ENCODE results near the gene PSMD5. TPM values are rescaled to one million over a fixed set of nuclear protein-coding genes. Genes with fewer than 3 reads are reported as not detected.
A peak's percentile ranks its signal among the peaks of the same experiment; 100 is the strongest.

The PSMD5 gene
- total RNA-seq, 8 experiments from 2014 or later, result 14.8 to 50.8 (median 30.1) TPM

GRCh38 chr9:120859361-120859760 is 16.6 kb upstream of the PSMD5 start:
- in situ Hi-C loops (cut with MboI; ENCODE audit: low pct_unique_long_range_greater_than_20kb in 2 of 9, low sequenced_read_pairs in 9 of 9, unreplicated experiment in 9 of 9), result no loop called here
- WGBS, 10 experiments, result 73 to 100% (median 89%) methylated on average over 1 to 6 of the region's 6 CpGs; no CpG with 5 or more reads in 4 of the 10 experiments

GRCh38 chr9:120857902-120858301 is 15.2 kb upstream of the PSMD5 start:
- Histone ChIP-seq H3K27ac (peak overlapping the region in 1 of 2 donors; percentile 13), H3K4me3 (no peak overlapping the region), H3K4me1 (replicated peaks in 1 of 2) (peaks cover 0 to 11% of the 10 kb centered on the region in 2 donors)
- in situ Hi-C loops (cut with MboI; ENCODE audit: low pct_unique_long_range_greater_than_20kb in 2 of 9, low sequenced_read_pairs in 9 of 9, unreplicated experiment in 9 of 9), result no loop called here
- 80 to 100% (median 98%) methylated on average over 1 to 7 of the region's 11 CpGs; no CpG with 5 or more reads in 6 of the 10 experiments for WGBS, 10 experiments
- ATAC-seq (replicated peaks in 6 of 8), result peak in 2 of 8 experiments; percentile 8

More at GRCh38 chr9:120859361-120859760, 16.6 kb upstream of the PSMD5 start:
- H3K4me1 ChIP-seq (replicated peaks in 1 of 2), result peaks cover 0 to 11% of the 10 kb centered on the region in 2 donors
- ATAC-seq (replicated peaks in 6 of 8), result no peak
- H3K27ac ChIP-seq, result peak overlapping the region in 1 of 2 donors; percentile 56
- no peak overlapping the region for H3K4me3 ChIP-seq

GRCh38 chr9:120857481-120857880 is 14.8 kb upstream of the PSMD5 start:
- Histone ChIP-seq H3K4me3 (no peak overlapping the region), H3K27ac (peak overlapping the region in 1 of 2 donors; percentile 13), H3K4me1 (replicated peaks in 1 of 2) (peaks cover 0 to 13% of the 10 kb centered on the region in 2 donors)
- in situ Hi-C loops (cut with MboI; ENCODE audit: low pct_unique_long_range_greater_than_20kb in 2 of 9, low sequenced_read_pairs in 9 of 9, unreplicated experiment in 9 of 9), result no loop called here
- WGBS, 10 experiments, result 40 to 100% (median 80%) methylated on average over 1 to 2 of the region's 7 CpGs; no CpG with 5 or more reads in 5 of the 10 experiments
- ATAC-seq (replicated peaks in 6 of 8), result peak in 2 of 8 experiments; percentile 6 to 19

- in situ Hi-C loops (cut with MboI; ENCODE audit: low pct_unique_long_range_greater_than_20kb in 2 of 9, low sequenced_read_pairs in 9 of 9, unreplicated experiment in 9 of 9), result no loop called here
- Histone ChIP-seq H3K4me3 (no peak overlapping the region), H3K4me1 (replicated peaks in 1 of 2) (peaks cover 4 to 20% of the 10 kb centered on the region in 2 donors), H3K27ac (no peak overlapping the region)
- 93 to 100% methylated on average over 1 to 3 of the region's 4 CpGs; no CpG with 5 or more reads in 8 of the 10 experiments for WGBS, 10 experiments
- ATAC-seq (replicated peaks in 6 of 8), result no peak
Observed at GRCh38 chr9:120856700-120857099, 14.0 kb upstream of the PSMD5 start.

GRCh38 chr9:120855827-120856670 is 13.3 kb upstream of the PSMD5 start:
- whole genome bisulfite sequencing, 10 experiments, result 84 to 100% (median 94%) methylated on average over 1 to 6 of the region's 7 CpGs; no CpG with 5 or more reads in 4 of the 10 experiments
- Histone ChIP-seq H3K4me3 (no peak overlapping the region), H3K4me1 (replicated peaks in 1 of 2) (peaks cover 6 to 20% of the 10 kb centered on the region in 2 donors), H3K27ac (peak overlapping the region in 1 of 2 donors; percentile 25)
- peak in 2 of 8 experiments; percentile 31 to 35 for ATAC-seq (replicated peaks in 6 of 8)
- in situ Hi-C loops (cut with MboI; ENCODE audit: low pct_unique_long_range_greater_than_20kb in 2 of 9, low sequenced_read_pairs in 9 of 9, unreplicated experiment in 9 of 9), result no loop called here

GRCh38 chr9:120854596-120855327 is 12.0 kb upstream of the PSMD5 start:
- in situ Hi-C loops (cut with MboI; ENCODE audit: low pct_unique_long_range_greater_than_20kb in 2 of 9, low sequenced_read_pairs in 9 of 9, unreplicated experiment in 9 of 9), result no loop called here
- Histone ChIP-seq H3K27ac (no peak overlapping the region), H3K4me3 (no peak overlapping the region), H3K4me1 (replicated peaks in 1 of 2) (peaks cover 6 to 20% of the 10 kb centered on the region in 2 donors)
- 50 to 100% (median 88%) methylated on average over 1 to 3 of the region's 3 CpGs; no CpG with 5 or more reads in 2 of the 10 experiments for WGBS, 10 experiments
- ATAC-seq (replicated peaks in 6 of 8), result no peak

- Histone ChIP-seq H3K27ac (no peak overlapping the region), H3K4me1 (replicated peaks in 1 of 2) (peaks cover 6 to 20% of the 10 kb centered on the region in 2 donors), H3K4me3 (no peak overlapping the region)
- in situ Hi-C loops (cut with MboI; ENCODE audit: low pct_unique_long_range_greater_than_20kb in 2 of 9, low sequenced_read_pairs in 9 of 9, unreplicated experiment in 9 of 9), result no loop called here
- no peak for ATAC-seq (replicated peaks in 6 of 8)
- WGBS, 10 experiments, result 65 to 100% (median 90%) methylated on average over 2 to 6 of the region's 6 CpGs; no CpG with 5 or more reads in 1 of the 10 experiments
Observed at GRCh38 chr9:120853198-120853597, 10.5 kb upstream of the PSMD5 start.

GRCh38 chr9:120852240-120853010 is 9.7 kb upstream of the PSMD5 start:
- in situ Hi-C loops (cut with MboI; ENCODE audit: low pct_unique_long_range_greater_than_20kb in 2 of 9, low sequenced_read_pairs in 9 of 9, unreplicated experiment in 9 of 9), result no loop called here
- H3K4me3 ChIP-seq, result no peak overlapping the region
- H3K27ac ChIP-seq, result no peak overlapping the region
- WGBS, 10 experiments, result 0 to 100% (median 67%) methylated on average over 1 to 5 of the region's 5 CpGs; no CpG with 5 or more reads in 1 of the 10 experiments
- H3K4me1 ChIP-seq (replicated peaks in 1 of 2), result peaks cover 6 to 20% of the 10 kb centered on the region in 2 donors
- peak in 6 of 8 experiments; percentile 51 to 68 (median 58) for ATAC-seq (replicated peaks in 6 of 8)

- H3K4me3 ChIP-seq, result no peak overlapping the region
- no peak for ATAC-seq (replicated peaks in 6 of 8)
- in situ Hi-C loops (cut with MboI; ENCODE audit: low pct_unique_long_range_greater_than_20kb in 2 of 9, low sequenced_read_pairs in 9 of 9, unreplicated experiment in 9 of 9), result no loop called here
- peaks cover 6 to 20% of the 10 kb centered on the region in 2 donors for H3K4me1 ChIP-seq (replicated peaks in 1 of 2)
- 100% methylated on average over 1 of the region's 1 CpG; no CpG with 5 or more reads in 8 of the 10 experiments for WGBS, 10 experiments
- H3K27ac ChIP-seq, result no peak overlapping the region
Observed at GRCh38 chr9:120851449-120851848, 8.7 kb upstream of the PSMD5 start.

- no peak overlapping the region for H3K4me3 ChIP-seq
- H3K4me1 ChIP-seq (replicated peaks in 1 of 2), result peaks cover 6 to 9% of the 10 kb centered on the region in 2 donors
- H3K27ac ChIP-seq, result no peak overlapping the region
- WGBS, 10 experiments, result 20 to 100% (median 89%) methylated on average over 1 to 3 of the region's 3 CpGs; no CpG with 5 or more reads in 1 of the 10 experiments
- in situ Hi-C loops (cut with MboI; ENCODE audit: low pct_unique_long_range_greater_than_20kb in 2 of 9, low sequenced_read_pairs in 9 of 9, unreplicated experiment in 9 of 9), result no loop called here
- ATAC-seq (replicated peaks in 6 of 8), result no peak
Observed at GRCh38 chr9:120850315-120850714, 7.6 kb upstream of the PSMD5 start.

GRCh38 chr9:120846906-120847305 is 4.2 kb upstream of the PSMD5 start:
- 89 to 100% (median 100%) methylated on average over 1 of the region's 1 CpG; no CpG with 5 or more reads in 5 of the 10 experiments for WGBS, 10 experiments
- ATAC-seq (replicated peaks in 6 of 8), result no peak
- in situ Hi-C loops (cut with MboI; ENCODE audit: low pct_unique_long_range_greater_than_20kb in 2 of 9, low sequenced_read_pairs in 9 of 9, unreplicated experiment in 9 of 9), result no loop called here
- H3K27ac ChIP-seq, result no peak overlapping the region
- H3K4me3 ChIP-seq, result no peak overlapping the region
- peaks cover 5 to 10% of the 10 kb centered on the region in 2 donors for H3K4me1 ChIP-seq (replicated peaks in 1 of 2)

GRCh38 chr9:120846251-120846889 is 3.6 kb upstream of the PSMD5 start:
- no peak for ATAC-seq (replicated peaks in 6 of 8)
- Histone ChIP-seq H3K27ac (no peak overlapping the region), H3K4me1 (replicated peaks in 1 of 2) (peaks cover 4 to 13% of the 10 kb centered on the region in 2 donors), H3K4me3 (no peak overlapping the region)
- in situ Hi-C loops (cut with MboI; ENCODE audit: low pct_unique_long_range_greater_than_20kb in 2 of 9, low sequenced_read_pairs in 9 of 9, unreplicated experiment in 9 of 9), result no loop called here
- WGBS, 10 experiments, result 50 to 100% (median 83%) methylated on average over 1 to 3 of the region's 3 CpGs

Data from motor neuron (in vitro differentiated cells).